ENCODE data around the gene CD40.

- TF ChIP-seq POLR2A (IDR thresholded peaks at IDR 0.05) (no peak), CTCF (IDR thresholded peaks at IDR 0.05) (no peak)
These were observed 6.9 kb upstream of the CD40 start for GRCh38 chr20:46111028-46111835.

Measured in breast epithelium (tissue), 3 donors.